Activated CD8-positive, alpha-beta memory T cell treated with anti-CD3 and anti-CD28 coated beads, Interleukin-2, amount 50 U/mL, for 24 hours (primary cell): Measurements from ENCODE around the gene LRMDA.

Experiments
- DNase-seq: peaks from one replicate; pipeline ENCODE4 v3.0.0-alpha.2; 2020; ENCODE audit errors: extremely low read depth

LRMDA gene

GRCh38 chr10:76547352-76547972 is 1116.0 kb downstream of the LRMDA start:
- DNase-seq, result no peak

GRCh38 chr10:76548716-76549115 is 1117.3 kb downstream of the LRMDA start:
- no peak for DNase-seq

- no peak for DNase-seq
These were observed 1117.7 kb downstream of the LRMDA start for GRCh38 chr10:76549171-76549570.

- no peak for DNase-seq
These were observed 1119.4 kb downstream of the LRMDA start for GRCh38 chr10:76550806-76551205.

GRCh38 chr10:76552091-76552873 is 1120.9 kb downstream of the LRMDA start:
- no peak for DNase-seq

GRCh38 chr10:76553263-76554032 is 1122.0 kb downstream of the LRMDA start:
- no peak for DNase-seq

- DNase-seq, result no peak
These were observed 1122.6 kb downstream of the LRMDA start for GRCh38 chr10:76554033-76554408.

- DNase-seq, result no peak
These were observed 1123.1 kb downstream of the LRMDA start for GRCh38 chr10:76554478-76554877.

- DNase-seq, result no peak
These were observed 1123.7 kb downstream of the LRMDA start for GRCh38 chr10:76555067-76555670.

GRCh38 chr10:76557366-76557765 is 1125.9 kb downstream of the LRMDA start:
- DNase-seq, result no peak

- no peak for DNase-seq
These were observed 1127.2 kb downstream of the LRMDA start for GRCh38 chr10:76558586-76558985.

GRCh38 chr10:76558996-76559891 is 1127.8 kb downstream of the LRMDA start:
- no peak for DNase-seq

GRCh38 chr10:76559892-76560220 is 1128.4 kb downstream of the LRMDA start:
- DNase-seq, result no peak

- DNase-seq, result no peak
These were observed 1128.9 kb downstream of the LRMDA start for GRCh38 chr10:76560338-76560737.

GRCh38 chr10:76563286-76563685 is 1131.9 kb downstream of the LRMDA start:
- DNase-seq, result no peak

- no peak for DNase-seq
These were observed 1140.6 kb downstream of the LRMDA start for GRCh38 chr10:76572021-76572420.

GRCh38 chr10:76576276-76576962 is 1145.0 kb downstream of the LRMDA start:
- DNase-seq, result no peak

GRCh38 chr10:76577455-76577854 is 1146.0 kb downstream of the LRMDA start:
- no peak for DNase-seq

GRCh38 chr10:76581506-76582256 is 1150.3 kb downstream of the LRMDA start:
- no peak for DNase-seq

- DNase-seq, result no peak
These were observed 1151.1 kb downstream of the LRMDA start for GRCh38 chr10:76582531-76582930.
